Activated CD4-positive, alpha-beta T cell treated with anti-CD3 and anti-CD28 coated beads for 24 hours (primary cell): Measurements from ENCODE around the gene CYFIP1.

Source experiments
- DNase-seq, 2 donors: peaks; one replicate each; pipeline ENCODE4 v3.0.0-alpha.2; 2020; ENCODE audit warnings: low read depth in 2 of 2

Gene CYFIP1

DNA sequence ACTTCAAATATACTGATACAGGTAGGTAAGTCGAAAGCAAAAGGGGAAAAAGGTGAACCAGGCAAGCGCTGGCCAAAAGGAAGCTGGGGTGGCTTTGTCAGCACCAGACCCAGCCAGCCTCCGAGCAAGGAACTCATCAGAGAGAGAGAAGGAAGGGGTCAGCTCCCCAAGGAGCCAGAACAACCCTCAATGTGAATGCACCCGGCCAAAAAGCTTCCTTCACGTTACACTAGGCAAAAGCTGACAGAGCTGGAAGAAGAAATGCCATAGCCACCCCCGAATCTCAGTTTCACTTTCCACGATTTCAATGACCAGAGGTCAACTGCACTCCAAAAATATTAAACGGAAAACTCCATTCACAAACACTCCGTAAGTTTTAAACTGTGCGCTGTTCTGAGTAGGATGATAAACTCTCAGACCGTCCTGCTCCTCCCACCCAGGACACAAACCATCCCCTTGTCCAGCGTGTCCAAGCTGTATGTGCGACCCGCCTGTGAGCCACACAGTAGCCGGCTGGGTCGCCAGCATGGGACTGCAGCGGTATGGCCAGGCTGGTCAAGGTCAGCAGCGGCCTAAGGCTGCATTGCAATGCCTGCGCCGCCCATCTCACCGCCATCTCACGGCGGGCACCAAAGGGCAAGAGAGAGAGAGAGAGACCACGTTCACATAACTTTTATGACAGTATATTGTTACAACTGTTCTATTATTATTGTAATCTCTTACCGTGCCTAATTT is 29.7 kb downstream of the CYFIP1 start:
- DNase-seq, result no peak

DNA sequence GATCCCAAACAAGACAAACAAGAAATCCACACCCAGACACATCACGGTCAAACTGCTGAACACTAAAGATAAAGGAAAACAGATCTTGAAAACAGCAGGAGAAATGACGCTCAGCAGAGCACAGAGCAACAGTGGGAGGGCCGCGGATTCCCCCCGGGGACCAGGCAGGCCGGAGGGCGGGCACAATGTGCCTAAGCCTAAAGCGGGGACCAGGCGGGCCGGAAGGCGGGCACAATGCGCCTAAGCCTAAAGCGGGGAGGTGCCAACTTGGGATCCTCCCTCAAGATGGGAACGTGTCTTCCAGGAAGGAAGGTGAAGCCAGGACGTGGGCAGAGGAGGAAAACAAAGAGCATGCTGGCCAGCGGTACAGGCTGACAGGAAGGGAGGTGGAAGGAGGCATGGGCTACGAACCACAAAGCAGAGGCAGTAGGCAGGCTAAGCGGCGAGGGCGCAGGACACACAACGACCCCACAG is 31.1 kb downstream of the CYFIP1 start:
- no peak for DNase-seq

DNA sequence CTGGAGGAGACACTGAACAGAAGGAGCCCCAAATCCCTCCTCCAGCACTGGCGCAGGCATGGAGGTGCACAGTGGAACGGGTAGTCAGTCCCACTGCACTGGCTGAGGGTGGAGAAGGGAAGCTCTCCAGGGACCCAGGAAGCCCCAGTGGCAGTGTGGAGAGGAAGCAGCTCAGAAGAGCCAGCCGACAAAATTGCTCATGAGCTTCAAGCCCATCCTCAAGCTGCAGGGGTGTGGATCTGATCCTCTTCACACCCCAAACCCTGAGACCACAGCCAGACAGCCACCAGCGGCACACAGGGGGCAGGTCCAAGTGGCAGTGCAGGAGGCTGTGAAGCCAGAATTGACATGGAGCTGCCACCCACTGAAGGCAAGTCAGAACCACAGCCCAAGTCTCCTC is 32.1 kb downstream of the CYFIP1 start:
- DNase-seq, result no peak

DNA sequence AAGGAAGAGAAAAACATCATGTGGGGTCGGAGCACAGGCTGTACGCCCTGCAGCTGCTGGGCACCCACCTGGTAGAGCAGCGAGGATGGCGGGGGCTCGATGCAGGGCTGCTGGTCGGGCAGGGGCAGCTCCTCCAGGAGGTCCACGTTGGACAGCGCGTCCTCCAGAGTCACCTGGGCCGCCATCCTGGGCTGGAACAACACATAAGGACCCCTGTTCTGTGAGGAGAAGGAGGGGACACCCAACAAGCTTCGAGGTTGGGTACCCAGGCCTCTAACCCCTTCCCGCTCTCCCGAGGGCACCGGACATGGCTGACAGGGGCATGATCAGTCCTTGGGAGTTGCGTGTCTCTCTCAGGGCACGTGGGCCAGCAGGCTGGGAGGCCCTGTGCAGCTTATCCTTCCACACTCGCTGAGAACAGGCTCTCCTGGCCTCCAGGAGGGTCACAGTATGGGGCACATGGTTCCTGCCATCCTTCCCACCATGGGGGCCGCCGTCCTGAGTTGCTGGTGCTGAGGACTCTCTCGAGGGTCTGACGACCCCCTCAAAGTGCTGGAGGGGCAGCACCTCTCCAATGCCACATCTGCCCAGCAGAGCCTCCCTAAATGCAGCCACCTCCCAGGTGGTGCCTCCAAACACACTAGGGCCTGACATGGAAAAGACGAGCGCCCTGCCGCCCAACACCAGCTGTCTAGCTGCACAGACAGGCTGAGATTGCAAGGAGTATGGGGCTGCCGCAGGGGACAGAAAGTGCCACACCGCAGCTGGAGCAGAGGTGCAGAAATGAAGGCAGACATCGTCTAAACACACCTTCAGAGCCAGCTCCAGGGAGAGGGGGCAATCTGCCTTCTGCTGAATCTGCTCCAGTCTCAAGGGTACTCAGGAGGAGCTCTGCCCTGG is 32.8 kb downstream of the CYFIP1 start:
- DNase-seq, result no peak

DNA sequence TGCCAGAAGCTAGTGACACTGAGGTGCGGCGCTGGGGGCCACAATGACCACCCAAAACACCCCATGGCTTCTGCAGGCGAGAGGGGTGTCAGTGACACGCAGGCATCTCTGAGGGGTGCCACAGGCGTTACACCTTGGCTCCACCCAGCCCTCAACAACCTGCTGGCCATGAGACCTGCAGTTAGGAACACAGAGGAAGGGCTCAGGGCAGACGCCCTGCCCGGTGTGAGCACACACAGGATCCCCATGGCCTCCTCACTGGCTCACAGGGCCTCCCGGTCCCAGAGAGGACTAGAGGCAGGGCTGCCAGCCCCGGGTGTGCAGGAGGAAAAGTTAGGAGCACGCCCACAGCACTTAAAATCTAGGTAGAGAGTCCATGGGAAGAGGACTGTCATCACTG is 35.1 kb downstream of the CYFIP1 start:
- no peak for DNase-seq

DNA sequence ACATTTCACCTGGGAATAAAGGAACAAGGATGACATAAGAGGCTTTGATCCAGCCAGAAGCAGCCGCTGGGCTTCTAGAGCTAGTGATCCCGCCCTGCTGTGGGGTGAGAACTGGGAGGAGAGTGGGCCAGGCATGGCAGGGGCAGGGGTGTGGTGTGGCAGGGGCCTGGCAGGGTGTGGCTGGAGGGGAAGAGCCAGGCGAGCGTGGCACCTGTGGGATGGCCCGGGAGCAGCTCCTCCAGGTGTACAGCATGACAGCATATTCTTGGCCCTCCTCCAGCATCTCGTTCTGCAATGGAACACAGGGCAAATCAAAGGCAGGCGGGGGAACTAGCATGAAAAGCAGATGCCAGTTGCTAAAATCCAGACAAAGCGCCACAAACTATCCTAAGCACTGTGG is 35.5 kb downstream of the CYFIP1 start:
- no peak for DNase-seq

DNA sequence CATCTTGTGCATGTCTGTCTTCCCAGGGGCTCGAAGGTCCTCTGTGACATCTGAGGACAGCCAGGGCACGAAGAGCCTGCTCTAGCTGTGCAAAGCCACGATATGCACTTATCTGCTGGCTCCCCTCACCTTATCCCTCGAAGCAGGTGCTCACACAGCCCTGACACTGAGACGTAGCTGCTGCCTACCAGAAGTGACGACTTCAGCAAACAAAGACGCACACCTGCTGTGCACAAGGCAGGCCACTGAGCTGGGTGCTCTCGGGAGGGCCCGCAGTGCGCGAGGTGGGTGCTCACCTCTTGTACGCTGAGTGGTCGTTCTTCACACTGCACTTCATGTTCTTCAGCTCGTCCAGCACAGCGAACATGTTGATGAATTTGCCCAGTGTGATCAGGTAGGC is 37.3 kb downstream of the CYFIP1 start:
- DNase-seq, result no peak

DNA sequence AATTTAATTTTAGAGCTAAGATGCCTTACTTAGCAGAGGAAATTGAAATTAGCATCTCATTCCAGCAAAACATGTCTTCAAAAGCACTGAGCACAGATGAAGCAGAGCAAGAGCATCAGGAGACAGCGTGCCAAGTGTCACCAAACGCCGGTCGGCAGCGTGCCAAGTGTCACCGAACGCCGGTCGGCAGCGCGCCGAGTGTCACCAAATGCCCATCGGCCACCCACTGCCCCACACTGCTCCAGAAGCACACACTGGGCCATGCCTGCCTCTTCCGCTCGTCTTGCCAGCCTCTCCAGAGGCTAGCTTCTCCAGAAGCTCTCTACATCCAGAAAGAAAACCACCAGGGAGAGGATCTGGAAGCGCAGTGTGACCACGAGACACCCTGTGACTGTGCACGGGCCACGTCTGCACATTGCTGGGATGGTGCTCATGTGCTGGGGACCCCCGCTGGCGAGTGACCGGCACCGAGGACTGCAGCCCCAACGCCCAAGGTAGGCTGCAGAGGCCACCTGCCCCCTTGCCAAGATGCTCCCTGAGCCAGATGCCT is 37.8 kb downstream of the CYFIP1 start:
- DNase-seq, result no peak

DNA sequence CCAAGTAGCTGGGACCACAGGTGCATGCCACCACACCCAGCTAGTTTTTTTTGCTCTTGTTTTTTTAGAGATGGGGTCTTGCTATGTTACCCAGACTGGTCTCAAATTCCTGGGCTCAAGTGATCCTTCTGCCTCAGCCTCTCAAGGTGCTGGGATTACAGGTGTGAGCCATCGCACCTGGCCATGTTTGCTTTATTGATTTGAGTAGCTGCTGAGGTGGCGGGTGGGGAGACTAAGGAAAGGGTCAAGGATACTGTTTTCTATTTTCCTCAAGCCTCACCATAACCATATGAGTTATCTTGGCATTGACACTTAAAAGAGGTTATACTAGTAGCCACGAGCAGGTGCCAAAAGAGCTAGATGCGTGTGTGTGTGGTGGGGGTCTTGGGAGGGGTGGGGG is 39.0 kb downstream of the CYFIP1 start:
- DNase-seq, result no peak

DNA sequence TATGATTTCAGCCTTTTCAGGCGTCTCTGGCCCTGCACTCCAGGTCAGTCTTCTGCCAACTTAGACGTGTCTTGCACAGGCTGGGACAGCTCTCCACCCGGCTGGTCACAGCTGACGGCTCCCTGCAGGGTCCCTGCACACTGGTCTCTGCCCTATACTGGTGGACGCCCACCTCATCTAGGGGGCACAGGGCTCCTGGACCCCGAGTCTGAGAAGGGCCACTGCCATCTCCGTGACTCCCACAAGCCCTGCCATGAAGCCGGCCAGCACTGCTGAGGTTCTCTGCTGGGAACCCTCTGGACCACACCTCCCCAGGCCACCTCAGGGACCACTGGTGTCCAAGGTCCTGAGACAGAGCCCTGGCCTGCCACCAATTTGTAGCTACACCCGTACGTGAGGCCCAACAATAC is 40.5 kb downstream of the CYFIP1 start:
- DNase-seq, result no peak

DNA sequence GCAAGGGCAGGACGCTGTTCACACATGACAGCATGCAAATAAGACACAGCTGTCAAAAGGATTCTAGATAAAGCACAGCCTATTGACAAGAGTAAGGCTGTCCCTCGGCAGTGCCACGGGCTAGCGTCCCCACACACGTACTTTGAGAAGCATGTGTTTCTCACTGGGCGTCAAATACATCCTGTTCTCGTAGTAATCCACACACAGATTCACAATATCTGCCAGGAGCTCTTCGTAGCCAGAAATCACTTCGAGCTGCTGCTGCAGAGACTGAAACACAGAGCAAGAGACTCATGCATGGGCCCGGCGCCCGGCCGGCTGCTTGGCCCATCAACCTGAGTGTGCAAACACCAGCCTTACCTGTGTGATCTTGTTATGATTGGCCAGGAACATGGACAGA is 41.1 kb downstream of the CYFIP1 start:
- DNase-seq, result no peak

DNA sequence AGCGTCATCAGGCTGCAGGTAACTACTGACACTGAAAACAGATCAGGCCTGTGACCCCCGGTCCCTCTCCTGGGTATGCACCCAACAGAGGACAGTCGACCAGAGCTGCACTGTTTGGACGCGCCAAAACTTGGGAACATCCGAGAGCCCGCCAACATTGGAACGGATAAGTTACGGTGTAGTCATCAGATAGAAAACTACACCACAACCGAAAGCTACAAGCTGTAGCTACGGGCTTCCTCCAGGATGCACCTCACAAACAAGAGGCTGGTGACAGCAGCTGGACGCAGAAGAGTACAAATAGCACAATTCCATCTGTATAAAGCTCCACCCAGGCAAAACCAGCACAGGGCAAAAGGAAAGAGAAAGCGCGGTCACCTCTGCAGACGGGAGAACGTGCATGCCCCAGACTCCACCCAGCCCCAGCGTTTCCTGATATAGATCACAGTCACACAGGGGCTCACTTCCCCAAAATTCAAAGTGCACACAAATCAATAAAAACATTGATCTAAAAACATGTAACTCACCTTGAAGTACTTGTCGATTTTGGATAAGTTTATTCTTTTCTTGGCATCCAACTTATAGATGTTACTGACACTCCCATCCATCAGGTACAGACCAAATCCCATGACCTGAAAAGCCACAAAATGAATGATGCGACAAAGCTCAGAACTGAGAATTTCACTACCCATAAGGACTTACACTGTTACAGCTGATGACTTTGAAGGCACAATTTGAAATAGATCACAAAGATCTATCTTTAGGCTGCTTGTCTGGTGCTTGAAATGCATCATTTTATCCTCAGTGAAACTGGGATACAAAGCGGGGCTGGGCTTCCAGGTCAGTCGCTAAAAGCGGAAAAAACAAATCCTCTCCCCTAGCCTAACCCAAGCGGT is 43.3 kb downstream of the CYFIP1 start:
- no peak for DNase-seq

DNA sequence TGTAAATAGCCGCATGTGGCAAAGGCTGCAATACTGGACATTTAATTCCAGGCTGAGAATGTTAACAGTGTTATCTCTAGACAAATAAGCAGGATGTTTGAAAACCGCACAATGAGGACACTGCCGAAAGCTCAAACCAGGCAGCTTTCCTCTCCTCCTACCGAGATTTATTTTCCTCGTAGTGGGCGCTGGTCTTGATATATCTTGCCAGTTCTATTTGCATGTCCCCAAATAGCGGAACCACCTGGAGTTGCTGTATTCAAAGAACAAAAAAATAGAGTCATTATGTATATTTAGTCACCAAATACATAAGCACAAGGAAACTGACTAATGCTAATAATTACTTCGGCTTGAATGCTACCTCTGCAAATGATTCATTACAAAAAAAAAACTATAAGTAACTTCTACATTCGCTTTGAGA is 46.5 kb downstream of the CYFIP1 start:
- no peak for DNase-seq

DNA sequence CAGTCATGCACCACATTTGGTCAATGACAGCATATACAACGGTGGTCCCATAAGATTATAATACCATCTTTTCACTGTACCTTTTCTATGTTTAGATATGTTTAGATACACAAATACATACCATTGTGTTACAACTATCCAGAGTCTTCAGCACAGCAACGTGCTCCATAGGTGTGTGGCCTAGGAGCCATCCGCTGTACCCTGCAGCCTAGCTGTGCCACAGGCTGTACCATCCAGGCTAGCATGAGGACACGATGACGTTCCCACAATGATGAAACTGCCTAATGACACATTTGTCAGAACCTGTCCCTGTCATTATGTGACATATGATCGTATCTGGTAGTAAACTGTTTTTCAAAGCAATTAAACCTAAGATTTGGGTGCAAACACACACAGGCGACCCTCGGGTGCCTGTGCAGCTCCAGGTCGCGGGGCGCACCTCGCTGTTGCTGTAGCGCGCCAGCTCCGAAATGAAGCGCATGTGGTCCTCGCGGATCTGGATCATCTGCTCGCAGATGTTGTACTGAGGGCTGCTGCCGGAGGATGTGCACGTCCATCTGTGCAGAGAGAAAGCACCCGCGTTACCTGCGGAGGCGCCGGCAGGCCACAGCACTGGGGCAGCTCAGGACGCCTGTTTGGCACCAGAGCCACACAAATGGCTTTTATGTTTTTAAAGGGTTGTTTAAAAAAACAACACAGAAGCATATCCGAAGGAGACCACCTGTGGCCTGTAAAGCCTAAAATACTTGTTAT is 48.2 kb downstream of the CYFIP1 start:
- DNase-seq, result no peak

DNA sequence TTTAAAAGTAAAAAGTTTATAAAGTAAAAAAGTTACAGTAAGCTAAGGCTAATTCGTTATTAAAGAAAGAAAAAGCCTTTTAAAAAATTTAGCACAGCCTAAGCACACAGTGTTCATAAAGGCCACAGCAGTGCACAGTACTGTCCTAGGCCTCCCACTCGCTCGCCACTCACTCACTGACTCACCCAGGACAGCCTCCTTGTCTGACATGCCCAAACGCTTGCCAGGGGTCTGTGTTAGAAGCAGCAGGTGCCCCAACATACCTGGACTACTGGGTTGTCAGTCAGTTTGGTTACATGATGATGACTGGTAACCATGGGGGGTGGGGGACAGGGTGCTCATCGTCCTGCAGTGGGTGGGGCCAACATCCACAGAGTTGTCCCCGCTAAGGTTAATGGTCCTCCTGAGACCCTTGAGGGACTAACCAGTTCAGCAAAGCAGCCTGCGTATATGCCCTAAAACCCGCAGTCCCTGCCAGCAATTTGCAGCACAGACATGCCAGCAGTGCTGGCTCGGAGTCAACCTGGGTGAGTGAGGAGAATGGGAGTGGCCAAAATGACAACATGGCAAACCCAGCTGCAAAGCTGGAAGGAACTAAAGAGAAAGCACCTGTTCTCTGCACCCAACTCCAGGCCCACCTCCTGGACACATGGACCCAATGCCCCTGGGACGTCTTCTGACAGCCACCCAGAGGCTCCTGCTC is 49.2 kb downstream of the CYFIP1 start:
- no peak for DNase-seq

DNA sequence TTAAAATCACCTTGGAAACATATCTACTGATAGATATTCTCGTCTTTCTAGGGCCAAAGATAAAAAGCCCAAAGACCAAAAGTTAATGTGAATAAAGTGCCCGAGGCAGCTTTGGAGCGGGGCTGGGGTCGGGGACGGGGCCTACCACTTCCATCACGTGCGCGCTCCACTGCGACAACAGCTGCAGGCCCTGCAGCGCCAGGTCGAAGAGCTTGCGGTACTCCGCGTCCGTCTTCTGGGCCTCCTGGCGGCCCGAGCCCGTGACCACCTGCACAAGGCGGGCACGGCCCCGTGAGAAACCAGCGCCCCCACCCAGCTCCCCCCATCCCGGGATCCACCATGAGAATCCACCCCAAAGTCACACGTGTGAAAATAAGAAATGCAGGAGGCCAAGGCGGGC is 52.4 kb downstream of the CYFIP1 start:
- no peak for DNase-seq

DNA sequence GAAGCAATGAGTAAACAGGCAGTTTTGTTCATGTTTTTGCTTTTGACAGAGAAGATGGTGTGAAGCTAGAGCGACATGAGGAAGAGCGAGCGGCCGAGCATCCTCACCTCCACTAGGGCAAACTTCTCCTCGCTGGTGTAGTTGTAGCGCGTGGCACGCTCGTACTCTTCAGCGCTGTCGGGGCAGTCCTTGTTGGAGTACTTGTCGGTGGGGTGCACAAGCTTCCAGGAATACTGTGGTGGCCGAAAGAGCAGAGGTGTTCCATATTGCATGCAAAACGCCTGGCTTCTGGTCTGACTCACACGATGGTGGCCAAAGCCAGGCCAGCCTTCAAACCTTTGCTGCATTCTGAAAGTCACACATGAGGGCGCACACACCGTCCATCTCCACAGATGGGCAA is 54.3 kb downstream of the CYFIP1 start:
- DNase-seq, result no peak

DNA sequence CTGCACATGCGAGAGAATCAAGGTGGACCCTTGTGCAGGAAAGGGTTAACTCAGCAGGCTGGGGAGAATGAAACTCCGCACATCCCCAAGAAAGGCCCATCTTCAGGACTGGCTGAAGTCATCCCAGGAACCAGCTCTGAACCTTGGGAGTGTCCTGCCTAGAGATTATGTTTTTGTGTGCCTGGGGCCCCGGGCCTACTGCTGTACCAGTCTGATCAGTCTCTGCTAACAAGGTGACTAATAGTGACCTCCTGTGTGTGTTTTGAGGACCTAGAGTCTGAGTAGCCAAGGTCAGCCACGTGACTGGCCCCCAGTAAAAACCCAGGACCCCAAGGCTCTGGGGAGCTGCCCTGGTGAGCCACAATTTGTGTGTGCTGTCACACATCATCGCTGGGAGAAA is 58.2 kb downstream of the CYFIP1 start:
- DNase-seq, result no peak

DNA sequence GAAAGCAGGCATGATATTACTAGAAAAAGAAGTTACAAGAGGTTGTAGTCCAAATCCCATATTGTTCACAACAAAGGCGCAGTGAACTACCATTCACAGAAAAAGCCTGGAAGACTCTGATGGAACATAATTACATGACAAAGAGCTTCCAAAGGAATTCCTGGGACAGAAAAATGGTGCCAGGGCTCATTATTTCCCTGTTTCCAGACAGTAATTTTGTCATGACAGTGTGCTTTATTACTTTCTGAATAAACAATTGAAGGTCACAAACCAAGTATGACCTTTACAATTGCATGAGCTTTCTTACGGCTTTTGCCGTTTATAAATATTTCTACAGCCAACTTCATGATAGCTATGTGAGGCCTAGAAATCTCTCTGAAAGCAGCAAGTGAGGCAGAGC is 61.0 kb downstream of the CYFIP1 start:
- no peak for DNase-seq

DNA sequence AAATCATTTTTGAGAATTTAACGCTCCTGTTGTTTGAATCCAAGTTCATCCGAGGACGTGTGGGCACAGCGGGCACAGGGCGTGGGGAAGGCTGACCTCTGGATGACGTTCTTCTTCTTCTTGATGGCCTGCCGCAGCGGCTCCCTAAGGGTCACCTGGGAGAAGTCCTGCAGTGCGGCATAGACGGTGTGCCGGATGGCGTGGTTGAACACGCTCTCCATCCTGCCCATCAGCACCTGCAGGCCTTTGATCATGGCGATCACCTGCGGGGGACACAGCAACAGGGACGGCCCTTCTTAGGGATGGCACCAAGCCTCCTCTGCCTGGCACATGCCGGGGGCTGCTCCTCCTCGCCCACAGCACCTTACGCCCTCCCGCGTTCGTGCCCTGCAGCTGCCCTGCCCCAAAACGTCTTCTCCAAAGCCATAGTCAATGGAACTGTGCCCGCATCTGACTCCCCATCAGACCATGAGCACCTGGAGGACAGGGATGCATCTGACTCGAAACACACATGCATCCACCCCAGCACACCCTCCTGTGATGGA is 61.5 kb downstream of the CYFIP1 start:
- DNase-seq, result no peak
